ENCODE results near the gene CAPZA1. TPM values are rescaled to one million over a fixed set of nuclear protein-coding genes. Genes with fewer than 3 reads are reported as not detected.

Gene CAPZA1
- total RNA-seq, 6 experiments from 2014 or later: 34.8 to 85.8 (median 54.7) TPM

GRCh38 chr1:112689196-112689841 is 69.7 kb downstream of the CAPZA1 start:
- Histone ChIP-seq H3K4me1 (no peaks in the 10 kb centered on the region), H3K27ac (no peak overlapping the region), H3K9me3 (no peaks in the 10 kb centered on the region), H3K36me3 (peaks cover 0 to 36% (median 13%) of the 10 kb centered on the region in 4 donors), H3K4me3 (no peak overlapping the region), H3K27me3 (no peaks in the 10 kb centered on the region)
- TF ChIP-seq CTCF (IDR thresholded peaks at IDR 0.05) (no peak), POLR2A (IDR thresholded peaks at IDR 0.05) (no peak)
- no peak for ATAC-seq
- intact Hi-C loops (cut with DNase I): no loop called here
- no CpG with 5 or more reads among the region's 9 CpGs for WGBS (ENCODE audit: insufficient coverage, low coverage, low lambda C conversion rate, missing lambda C conversion rate)
- DNase-seq: no peak

- 85% methylated on average over 4 of the region's 11 CpGs for WGBS (ENCODE audit: insufficient coverage, low coverage, low lambda C conversion rate, missing lambda C conversion rate)
- ATAC-seq (no peak), DNase-seq (no peak)
- H3K9me3 ChIP-seq: no peaks in the 10 kb centered on the region
- no peak overlapping the region for H3K4me3 ChIP-seq
- no peak for TF ChIP-seq POLR2A (IDR thresholded peaks at IDR 0.05)
- TF ChIP-seq CTCF (IDR thresholded peaks at IDR 0.05): no peak
- H3K4me1 ChIP-seq: no peaks in the 10 kb centered on the region
- no peak overlapping the region for H3K27ac ChIP-seq
- H3K36me3 ChIP-seq: peaks cover 0 to 41% (median 14%) of the 10 kb centered on the region in 4 donors
- intact Hi-C loops (cut with DNase I): loop anchor here in 1 of 2 donors (10.0 kb wide), 1 partner anchor 305 kb away; no protein-coding TSS in a partner anchor
- no peaks in the 10 kb centered on the region for H3K27me3 ChIP-seq
Observed at GRCh38 chr1:112689842-112690237, 70.2 kb downstream of the CAPZA1 start.

GRCh38 chr1:112692681-112693080 is 73.0 kb downstream of the CAPZA1 start:
- ATAC-seq: no peak
- intact Hi-C loops (cut with DNase I): loop anchor here in 1 of 2 donors (10.0 kb wide), 1 partner anchor 308 kb away; no protein-coding TSS in a partner anchor
- Histone ChIP-seq H3K9me3 (no peaks in the 10 kb centered on the region), H3K27me3 (no peaks in the 10 kb centered on the region), H3K36me3 (peaks cover 0 to 41% (median 14%) of the 10 kb centered on the region in 4 donors), H3K4me3 (no peak overlapping the region), H3K27ac (no peak overlapping the region), H3K4me1 (peaks cover 0 to under 1% (median 0%) of the 10 kb centered on the region in 4 donors)
- TF ChIP-seq CTCF (IDR thresholded peaks at IDR 0.05) (no peak), POLR2A (IDR thresholded peaks at IDR 0.05) (no peak)
- no peak for DNase-seq
- WGBS (ENCODE audit: insufficient coverage, low coverage, low lambda C conversion rate, missing lambda C conversion rate): no CpG with 5 or more reads among the region's 5 CpGs

- ATAC-seq (no peak), DNase-seq (no peak)
- Histone ChIP-seq H3K27me3 (no peaks in the 10 kb centered on the region), H3K4me1 (peaks cover 0 to 11% (median 7%) of the 10 kb centered on the region in 4 donors), H3K4me3 (no peak overlapping the region), H3K36me3 (peaks cover 0 to 41% (median 14%) of the 10 kb centered on the region in 4 donors), H3K27ac (no peak overlapping the region), H3K9me3 (no peaks in the 10 kb centered on the region)
- intact Hi-C loops (cut with DNase I): loop anchor here in 1 of 2 donors (10.0 kb wide), 1 partner anchor 309 kb away; no protein-coding TSS in a partner anchor
- no CpG with 5 or more reads among the region's 6 CpGs for WGBS (ENCODE audit: insufficient coverage, low coverage, low lambda C conversion rate, missing lambda C conversion rate)
- no peak for TF ChIP-seq CTCF (IDR thresholded peaks at IDR 0.05)
- TF ChIP-seq POLR2A (IDR thresholded peaks at IDR 0.05): no peak
Observed at GRCh38 chr1:112693821-112694220, 74.2 kb downstream of the CAPZA1 start.
